Renal cortex interstitium (tissue), 11 donors: ENCODE measurements around the gene CREBBP. TPM values are rescaled to one million over a fixed set of nuclear protein-coding genes. Genes with fewer than 3 reads are reported as not detected.

Source experiments
- DNase-seq, 11 donors: peaks; one replicate each; pipeline ENCODE4 v3.0.0-alpha.2; 2013; ENCODE audit warnings: low read depth in 9 of 11, low spot score in 4 of 11; ENCODE audit errors: extremely low read depth in 1 of 11
- polyA plus RNA-seq, 3 donors: library from polyadenylated mRNA; unstranded; fragments of 120-200 nt; gene quantifications; one replicate each; pipeline ENCODE4 v1.2.1, GENCODE V29; 2013; ENCODE audit not compliant: insufficient read length in 3 of 3

The CREBBP gene
- polyA plus RNA-seq, 3 donors: 74.6 to 85.9 (median 84.2) TPM

DNA sequence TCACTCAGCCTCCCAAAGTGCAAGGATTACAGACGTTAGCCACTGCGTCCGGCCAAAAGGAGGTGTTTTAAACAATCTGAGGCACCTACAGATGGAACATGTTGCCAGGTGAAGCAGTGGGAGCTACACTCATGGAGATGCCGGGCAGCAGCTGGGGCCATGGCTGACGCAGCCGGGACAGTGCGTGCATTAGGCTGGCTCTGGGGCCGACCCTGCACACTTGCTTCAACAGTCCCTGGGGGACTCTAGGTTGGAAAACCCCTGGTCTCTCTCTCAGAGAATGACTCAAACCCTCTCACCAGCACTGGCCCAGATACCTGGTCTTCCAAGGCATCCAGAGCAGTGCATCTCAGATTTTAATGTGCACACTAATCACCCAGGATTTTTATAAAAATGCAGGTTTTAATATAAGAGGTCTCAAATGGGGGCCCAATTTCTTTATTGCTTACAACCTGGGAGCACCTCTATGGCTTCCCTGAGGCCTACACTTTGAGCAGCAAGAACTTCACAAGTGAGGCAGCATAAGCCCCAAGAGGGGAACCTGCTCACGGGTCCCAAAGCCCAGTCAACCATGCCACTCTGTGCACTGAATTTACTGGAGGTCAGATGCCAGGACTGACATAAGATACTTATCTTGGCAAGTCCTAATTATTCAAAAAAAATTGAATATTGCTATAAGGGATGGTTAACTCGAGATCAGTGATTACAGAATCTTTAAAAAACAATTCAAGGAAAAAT is 92.4 kb downstream of the CREBBP start:
- no peak for DNase-seq

GRCh38 chr16:3785413-3785812 is 95.1 kb downstream of the CREBBP start:
- DNase-seq: no peak

- DNase-seq: no peak
Measured at GRCh38 chr16:3783516-3783915, 97.0 kb downstream of the CREBBP start.

GRCh38 chr16:3782566-3782965 is 97.9 kb downstream of the CREBBP start:
- no peak for DNase-seq

DNA sequence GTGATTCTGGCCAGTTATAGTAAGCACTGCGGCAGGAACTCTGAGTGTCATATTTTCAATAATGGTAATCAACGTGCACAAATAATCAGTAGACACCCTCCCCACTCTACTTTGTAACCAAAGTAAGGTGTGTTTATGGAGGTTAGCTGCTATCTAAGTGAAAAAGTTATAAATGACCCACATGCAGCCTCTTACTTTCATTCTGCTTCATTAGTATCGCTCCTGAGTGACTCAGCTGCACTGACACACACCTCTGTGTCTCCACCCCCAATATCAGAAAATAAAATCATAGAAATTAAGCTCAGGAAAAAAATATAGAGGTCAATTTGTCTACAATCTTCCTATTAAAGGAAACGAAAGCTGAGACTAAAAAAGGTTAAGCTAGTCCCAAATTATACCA is 99.1 kb downstream of the CREBBP start:
- no peak for DNase-seq

DNA sequence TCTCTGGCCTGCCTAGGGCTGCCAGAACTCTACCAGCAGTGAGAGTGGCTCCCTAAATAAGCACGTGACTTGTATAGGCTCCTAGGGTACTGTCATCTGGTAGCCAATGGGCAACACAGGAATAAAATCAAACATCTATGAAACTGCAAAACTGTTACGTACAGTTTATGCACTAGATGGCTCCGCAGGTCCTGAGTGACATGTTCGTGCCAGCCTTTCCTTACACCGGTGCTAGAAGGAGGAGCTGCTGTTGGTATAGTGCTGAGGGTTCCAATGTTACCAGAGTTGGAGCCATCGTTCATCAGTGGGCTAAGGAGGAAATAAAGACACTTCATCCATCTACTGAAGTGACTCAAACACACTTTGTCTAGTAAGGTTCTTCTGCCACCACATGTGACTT is 99.9 kb downstream of the CREBBP start:
- no peak for DNase-seq

GRCh38 chr16:3776316-3776715 is 104.2 kb downstream of the CREBBP start:
- DNase-seq: no peak

DNA sequence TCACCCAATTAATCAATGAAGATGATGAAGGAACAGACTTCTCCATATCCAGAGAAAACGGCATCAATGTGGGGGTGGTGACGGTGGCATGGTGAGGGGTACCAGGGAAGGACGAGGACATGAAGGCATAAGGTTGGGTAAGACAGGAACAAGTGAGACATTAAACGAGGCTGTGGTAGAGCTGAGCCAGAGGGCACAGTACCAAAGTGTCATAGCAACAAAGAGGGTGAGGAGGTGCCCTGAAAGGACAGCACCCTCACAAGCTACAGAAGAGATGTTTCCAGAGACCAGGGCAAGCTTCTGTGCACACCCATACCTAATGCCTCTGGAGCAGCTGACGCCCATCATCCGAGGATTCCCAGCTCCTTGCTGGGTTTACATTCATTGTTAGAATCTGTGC is 105.7 kb downstream of the CREBBP start:
- DNase-seq: no peak

DNA sequence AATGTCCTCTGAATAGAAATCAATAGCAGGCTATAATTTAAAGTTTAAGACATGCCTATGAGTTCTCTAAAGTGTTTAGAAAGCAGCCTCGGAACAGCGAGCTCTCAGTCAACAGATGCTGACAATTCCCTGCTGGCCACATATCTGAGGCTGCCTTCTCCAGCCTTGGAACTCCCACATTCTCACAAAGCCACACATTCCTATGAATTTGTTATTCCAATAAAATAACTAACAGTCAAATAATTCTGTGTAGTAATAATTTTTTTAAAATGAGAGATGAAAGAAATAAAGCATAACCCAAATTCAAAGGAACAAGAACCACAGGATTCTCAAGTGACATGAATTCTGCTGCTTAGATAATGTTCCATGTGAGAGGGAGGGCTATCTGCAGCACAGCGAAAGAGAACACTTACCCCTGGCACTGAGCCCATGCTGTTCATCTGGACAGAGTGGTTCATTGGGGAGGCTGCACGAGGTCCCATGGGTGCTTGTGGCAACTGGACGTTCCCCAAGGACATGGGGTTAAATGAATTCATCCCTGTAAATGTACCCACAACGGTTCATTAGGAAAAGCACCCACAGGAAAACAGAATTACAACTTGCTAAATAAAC is 106.3 kb downstream of the CREBBP start:
- peak in 3 of 11 donors; percentile 14 to 18 (median 15) for DNase-seq

- DNase-seq: no peak
Measured at GRCh38 chr16:3773663-3774062, 106.8 kb downstream of the CREBBP start.

DNA sequence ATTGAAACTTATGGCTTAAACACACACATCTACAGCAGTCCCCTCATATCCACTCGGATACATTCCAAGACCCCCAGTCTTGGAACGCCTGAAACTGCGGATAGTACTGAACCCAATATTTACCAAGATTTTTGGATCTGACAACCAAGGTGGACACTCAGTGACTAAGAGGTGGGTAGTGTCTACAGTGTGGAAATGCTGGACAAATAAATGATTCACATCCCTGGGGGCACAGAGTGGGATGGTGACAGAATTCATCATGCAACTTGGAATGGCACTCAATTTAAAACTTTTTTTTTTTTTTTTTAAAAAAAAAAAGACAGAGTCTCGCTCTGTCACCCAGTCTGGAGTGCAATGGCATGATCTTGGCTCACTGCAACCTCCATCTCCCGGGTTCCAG is 109.0 kb downstream of the CREBBP start:
- no peak for DNase-seq

DNA sequence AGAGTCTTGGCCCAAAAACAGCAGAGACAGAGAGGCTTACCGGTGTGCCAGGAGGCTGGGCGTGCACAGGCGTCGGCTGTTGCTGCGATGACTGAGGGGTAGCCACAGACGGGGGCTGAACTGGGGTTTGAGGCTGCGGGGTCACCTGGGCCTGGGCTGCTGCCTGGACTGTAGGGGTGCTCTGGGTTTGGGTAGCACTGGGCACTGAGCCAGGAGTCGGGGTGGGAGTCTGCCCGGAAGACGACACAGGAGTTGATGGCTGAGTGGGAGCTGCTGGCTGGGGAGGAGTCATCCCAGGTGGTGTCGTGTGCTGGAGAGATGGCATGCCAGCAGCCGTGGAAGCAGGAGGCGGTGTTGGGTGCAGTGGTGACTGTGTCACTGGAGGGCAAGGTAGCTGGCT is 110.0 kb downstream of the CREBBP start:
- no peak for DNase-seq

DNA sequence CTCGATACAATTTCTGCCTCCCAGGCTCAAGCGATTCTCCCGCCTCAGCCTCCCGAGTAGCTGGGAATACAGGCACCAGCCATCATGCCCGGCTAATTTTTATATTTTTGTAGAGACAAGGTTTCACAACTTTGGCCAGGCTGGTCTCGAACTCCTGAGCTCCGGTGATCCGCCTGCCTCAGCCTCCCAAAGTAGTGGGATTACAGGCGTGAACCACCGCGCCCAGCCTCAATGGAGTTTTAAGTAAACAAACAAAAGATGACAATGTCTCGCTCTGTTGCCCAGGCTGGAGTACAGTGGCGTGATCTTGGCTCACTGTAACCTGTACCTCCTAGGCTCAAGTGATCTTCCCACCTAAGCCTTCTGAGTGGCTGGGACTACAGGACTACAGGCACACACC is 110.6 kb downstream of the CREBBP start:
- no peak for DNase-seq

- DNase-seq: no peak
Measured at GRCh38 chr16:3769013-3769412, 111.5 kb downstream of the CREBBP start.

DNA sequence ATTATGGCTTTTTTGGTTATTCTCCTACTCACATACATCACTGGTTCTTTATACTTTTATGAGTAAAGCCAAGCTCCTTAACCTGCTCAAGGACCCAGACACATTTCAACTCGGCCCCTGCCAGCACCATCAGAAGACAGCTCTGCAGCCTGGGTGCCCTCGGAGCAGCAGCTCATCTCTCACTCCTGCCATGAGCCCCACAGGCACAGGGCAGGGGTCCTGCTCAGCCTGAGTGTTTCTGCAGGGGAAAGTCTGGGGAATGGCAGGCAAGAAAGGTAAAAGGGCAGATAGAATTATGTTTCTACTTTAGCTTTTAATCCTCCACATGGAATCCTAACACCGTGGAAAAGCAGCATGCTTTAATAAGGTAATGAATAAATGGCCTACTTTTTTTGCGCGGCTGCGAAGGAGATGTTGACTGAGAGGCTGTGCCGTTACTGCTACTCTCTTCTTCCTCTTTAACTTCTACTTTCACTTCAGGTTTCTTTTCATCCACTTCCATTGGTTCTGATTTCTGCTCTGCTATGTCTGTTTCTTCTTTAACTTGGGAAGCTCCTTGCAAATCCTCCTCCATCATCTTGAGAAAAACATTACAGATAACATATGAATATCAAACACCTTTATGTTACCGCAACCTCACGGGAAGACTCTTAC is 113.1 kb downstream of the CREBBP start:
- no peak for DNase-seq

- no peak for DNase-seq
Measured at GRCh38 chr16:3766177-3766576, 114.3 kb downstream of the CREBBP start.

GRCh38 chr16:3764409-3764808 is 116.1 kb downstream of the CREBBP start:
- DNase-seq: no peak

DNA sequence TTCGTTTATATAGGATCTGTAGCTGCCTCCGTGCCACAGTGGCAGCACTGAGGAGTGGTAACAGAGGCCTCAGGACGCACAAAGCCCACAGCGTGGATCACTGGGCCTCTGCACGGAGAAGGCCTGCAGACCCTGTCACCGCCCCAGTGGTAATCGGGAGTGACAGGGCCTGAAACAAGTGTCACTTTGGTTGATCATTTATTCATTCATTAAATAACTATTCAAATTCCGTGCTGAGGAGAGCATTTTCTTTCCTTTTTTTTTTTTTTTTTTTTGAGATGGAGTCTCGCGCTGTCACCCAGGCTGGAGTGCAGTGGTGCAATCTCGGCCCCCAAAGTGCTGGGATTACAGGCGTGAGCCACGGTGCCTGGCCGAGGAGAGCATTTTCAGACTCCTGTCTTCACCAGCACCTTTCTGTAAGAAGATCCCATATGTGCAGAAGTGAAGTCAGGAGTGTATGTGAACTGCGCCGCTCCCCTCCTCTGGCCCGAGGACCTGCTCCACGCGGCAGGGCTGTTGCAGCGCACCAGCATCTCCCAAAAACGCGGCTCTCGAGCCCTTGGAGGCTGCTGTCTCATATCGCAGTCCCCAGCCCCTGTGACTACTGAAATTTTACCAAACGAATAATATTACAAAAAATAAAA is 118.3 kb downstream of the CREBBP start:
- DNase-seq: no peak

DNA sequence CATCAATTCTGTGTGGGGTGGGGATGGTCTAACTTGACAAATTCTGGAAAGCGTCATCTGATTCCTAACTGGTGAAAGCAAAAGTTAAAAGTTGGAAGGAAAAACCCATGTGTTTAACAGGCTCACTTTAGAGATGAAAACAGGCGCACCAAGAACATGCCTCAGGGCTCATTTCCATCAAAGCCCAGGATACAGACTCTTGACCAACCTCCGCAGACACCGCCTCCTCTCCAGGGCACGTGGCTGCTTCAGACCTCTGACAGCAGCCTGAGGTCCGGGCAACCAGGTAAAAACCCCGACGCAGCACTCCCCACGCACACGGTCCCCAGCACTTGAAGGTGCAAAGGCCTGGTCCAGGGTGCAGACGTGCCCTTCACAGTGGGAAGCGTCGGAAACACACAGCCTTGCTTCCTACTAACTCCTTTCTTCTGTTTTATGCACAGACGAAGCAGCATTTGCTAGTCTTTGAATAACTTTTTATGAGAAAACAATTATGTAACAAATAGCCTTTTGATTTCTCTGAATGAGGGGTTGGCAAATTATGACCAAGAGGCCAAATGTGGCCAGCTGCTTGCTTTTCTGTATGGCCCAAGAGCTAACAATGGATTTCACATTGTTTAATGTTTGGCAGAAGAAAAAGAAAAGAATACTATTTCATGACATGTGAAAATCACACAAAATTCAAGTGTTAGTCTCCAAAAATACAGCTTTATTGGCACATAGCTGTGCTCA is 119.0 kb downstream of the CREBBP start:
- no peak for DNase-seq
